ENCODE data around the gene RIGI.

RIGI gene

GRCh38 chr9:32526041-32526706, at the start of gene RIGI:
RIGI (minus strand) TSS chr9:32526196; CDS start chr9:32526166, 30 bp downstream.
- H3K9ac ChIP-seq (ENCODE audit: low read length): peak within 1 kb of the TSS; percentile 84
- H3K27me3 ChIP-seq (ENCODE audit: control insufficient read depth, insufficient read depth, low read length): no peaks in the 10 kb centered on the region
- H3K9me3 ChIP-seq (ENCODE audit: control insufficient read depth, insufficient read depth, low read depth, low read length): peaks cover 10% of the 10 kb centered on the region; the same call in 1 of the 2 replicates
- H3K36me3 ChIP-seq (ENCODE audit: control insufficient read depth, insufficient read depth, low read length): peaks cover 3% of the 10 kb centered on the region; the same call in 1 of the 2 replicates
- H3K4me3 ChIP-seq (ENCODE audit: low read depth, low read length): peak within 1 kb of the TSS; percentile 84
- H3K27ac ChIP-seq (ENCODE audit: low read depth, low read length): no peak within 1 kb of the TSS
- H3K4me1 ChIP-seq (ENCODE audit: control insufficient read depth, insufficient read depth, low read length): peaks cover 7% of the 10 kb centered on the region

- Histone ChIP-seq H3K27ac (ENCODE audit: low read depth, low read length) (no peak overlapping the region), H3K9me3 (ENCODE audit: control insufficient read depth, insufficient read depth, low read depth, low read length) (no peaks in the 10 kb centered on the region), H3K9ac (ENCODE audit: low read length) (no peak overlapping the region), H3K36me3 (ENCODE audit: control insufficient read depth, insufficient read depth, low read length) (peaks cover 5% of the 10 kb centered on the region), H3K27me3 (ENCODE audit: control insufficient read depth, insufficient read depth, low read length) (no peaks in the 10 kb centered on the region), H3K4me1 (ENCODE audit: control insufficient read depth, insufficient read depth, low read length) (peaks cover 11% of the 10 kb centered on the region; the same call in 1 of the 2 replicates), H3K4me3 (ENCODE audit: low read depth, low read length) (no peak overlapping the region)
Measured at GRCh38 chr9:32574858-32575257, 48.9 kb upstream of the RIGI start.

- no peak overlapping the region for H3K27ac ChIP-seq (ENCODE audit: low read depth, low read length)
- peaks cover 11% of the 10 kb centered on the region; the same call in 1 of the 2 replicates for H3K4me1 ChIP-seq (ENCODE audit: control insufficient read depth, insufficient read depth, low read length)
- no peaks in the 10 kb centered on the region for H3K9me3 ChIP-seq (ENCODE audit: control insufficient read depth, insufficient read depth, low read depth, low read length)
- no peak overlapping the region for H3K9ac ChIP-seq (ENCODE audit: low read length)
- peaks cover 5% of the 10 kb centered on the region for H3K36me3 ChIP-seq (ENCODE audit: control insufficient read depth, insufficient read depth, low read length)
- H3K4me3 ChIP-seq (ENCODE audit: low read depth, low read length): peak overlapping the region; percentile 82; the same call in 1 of the 2 replicates
- H3K27me3 ChIP-seq (ENCODE audit: control insufficient read depth, insufficient read depth, low read length): no peaks in the 10 kb centered on the region
Measured at GRCh38 chr9:32573821-32574220, 47.8 kb upstream of the RIGI start.

- peaks cover 5% of the 10 kb centered on the region for H3K36me3 ChIP-seq (ENCODE audit: control insufficient read depth, insufficient read depth, low read length)
- no peaks in the 10 kb centered on the region for H3K9me3 ChIP-seq (ENCODE audit: control insufficient read depth, insufficient read depth, low read depth, low read length)
- no peaks in the 10 kb centered on the region for H3K27me3 ChIP-seq (ENCODE audit: control insufficient read depth, insufficient read depth, low read length)
- peak within 1 kb of the TSS; percentile 41; the same call in 1 of the 2 replicates for H3K27ac ChIP-seq (ENCODE audit: low read depth, low read length)
- H3K4me1 ChIP-seq (ENCODE audit: control insufficient read depth, insufficient read depth, low read length): peaks cover 7% of the 10 kb centered on the region; the same call in 1 of the 2 replicates
- H3K9ac ChIP-seq (ENCODE audit: low read length): peak within 1 kb of the TSS; percentile 72
- H3K4me3 ChIP-seq (ENCODE audit: low read depth, low read length): peak within 1 kb of the TSS; percentile 82
Measured at GRCh38 chr9:32572900-32573523, 47.0 kb upstream of the RIGI start, which contains the start of gene NDUFB6. NDUFB6 (minus strand) TSS chr9:32573159; CDS start chr9:32573060, 99 bp downstream.

- Histone ChIP-seq H3K27ac (ENCODE audit: low read depth, low read length) (no peak overlapping the region; the same call in 1 of the 2 replicates), H3K9me3 (ENCODE audit: control insufficient read depth, insufficient read depth, low read depth, low read length) (no peaks in the 10 kb centered on the region), H3K4me3 (ENCODE audit: low read depth, low read length) (peak overlapping the region; percentile 82), H3K9ac (ENCODE audit: low read length) (peak overlapping the region; percentile 72), H3K36me3 (ENCODE audit: control insufficient read depth, insufficient read depth, low read length) (peaks cover 8% of the 10 kb centered on the region), H3K27me3 (ENCODE audit: control insufficient read depth, insufficient read depth, low read length) (no peaks in the 10 kb centered on the region), H3K4me1 (ENCODE audit: control insufficient read depth, insufficient read depth, low read length) (peaks cover 6% of the 10 kb centered on the region; the same call in 1 of the 2 replicates)
Measured at GRCh38 chr9:32571969-32572899, 46.2 kb upstream of the RIGI start.

- Histone ChIP-seq H3K9me3 (ENCODE audit: control insufficient read depth, insufficient read depth, low read depth, low read length) (no peaks in the 10 kb centered on the region), H3K36me3 (ENCODE audit: control insufficient read depth, insufficient read depth, low read length) (peaks cover 26% of the 10 kb centered on the region), H3K27me3 (ENCODE audit: control insufficient read depth, insufficient read depth, low read length) (no peaks in the 10 kb centered on the region), H3K4me3 (ENCODE audit: low read depth, low read length) (no peak overlapping the region), H3K27ac (ENCODE audit: low read depth, low read length) (no peak overlapping the region), H3K9ac (ENCODE audit: low read length) (no peak overlapping the region), H3K4me1 (ENCODE audit: control insufficient read depth, insufficient read depth, low read length) (peaks cover 6% of the 10 kb centered on the region; the same call in 1 of the 2 replicates)
Measured at GRCh38 chr9:32570262-32570661, 44.3 kb upstream of the RIGI start.

GRCh38 chr9:32566770-32567169, 40.8 kb upstream of the RIGI start:
- Histone ChIP-seq H3K9ac (ENCODE audit: low read length) (no peak overlapping the region), H3K36me3 (ENCODE audit: control insufficient read depth, insufficient read depth, low read length) (peaks cover 32% of the 10 kb centered on the region), H3K4me1 (ENCODE audit: control insufficient read depth, insufficient read depth, low read length) (peaks cover 2% of the 10 kb centered on the region; the same call in 1 of the 2 replicates)

GRCh38 chr9:32565967-32566366, 40.0 kb upstream of the RIGI start:
- peaks cover 32% of the 10 kb centered on the region for H3K36me3 ChIP-seq (ENCODE audit: control insufficient read depth, insufficient read depth, low read length)
- H3K27ac ChIP-seq (ENCODE audit: low read depth, low read length): no peak overlapping the region
- no peak overlapping the region for H3K9ac ChIP-seq (ENCODE audit: low read length)

More at GRCh38 chr9:32566770-32567169, 40.8 kb upstream of the RIGI start:
- no peaks in the 10 kb centered on the region for H3K9me3 ChIP-seq (ENCODE audit: control insufficient read depth, insufficient read depth, low read depth, low read length)
- no peaks in the 10 kb centered on the region for H3K27me3 ChIP-seq (ENCODE audit: control insufficient read depth, insufficient read depth, low read length)
- no peak overlapping the region for H3K4me3 ChIP-seq (ENCODE audit: low read depth, low read length)
- no peak overlapping the region for H3K27ac ChIP-seq (ENCODE audit: low read depth, low read length)

GRCh38 chr9:32558408-32558934, 32.5 kb upstream of the RIGI start:
- H3K4me1 ChIP-seq (ENCODE audit: control insufficient read depth, insufficient read depth, low read length): no peaks in the 10 kb centered on the region
- no peak overlapping the region for H3K27ac ChIP-seq (ENCODE audit: low read depth, low read length)
- no peak overlapping the region for H3K9ac ChIP-seq (ENCODE audit: low read length)
- H3K36me3 ChIP-seq (ENCODE audit: control insufficient read depth, insufficient read depth, low read length): no peaks in the 10 kb centered on the region; the same call in 1 of the 2 replicates
- H3K27me3 ChIP-seq (ENCODE audit: control insufficient read depth, insufficient read depth, low read length): no peaks in the 10 kb centered on the region
- no peaks in the 10 kb centered on the region for H3K9me3 ChIP-seq (ENCODE audit: control insufficient read depth, insufficient read depth, low read depth, low read length)
- no peak overlapping the region for H3K4me3 ChIP-seq (ENCODE audit: low read depth, low read length)

More at GRCh38 chr9:32565967-32566366, 40.0 kb upstream of the RIGI start:
- no peaks in the 10 kb centered on the region for H3K27me3 ChIP-seq (ENCODE audit: control insufficient read depth, insufficient read depth, low read length)
- no peaks in the 10 kb centered on the region for H3K9me3 ChIP-seq (ENCODE audit: control insufficient read depth, insufficient read depth, low read depth, low read length)
- no peaks in the 10 kb centered on the region for H3K4me1 ChIP-seq (ENCODE audit: control insufficient read depth, insufficient read depth, low read length)
- no peak overlapping the region for H3K4me3 ChIP-seq (ENCODE audit: low read depth, low read length)

- Histone ChIP-seq H3K36me3 (ENCODE audit: control insufficient read depth, insufficient read depth, low read length) (no peaks in the 10 kb centered on the region; the same call in 1 of the 2 replicates), H3K9ac (ENCODE audit: low read length) (no peak overlapping the region), H3K27ac (ENCODE audit: low read depth, low read length) (no peak overlapping the region)
Measured at GRCh38 chr9:32554591-32554990, 28.6 kb upstream of the RIGI start.

More at GRCh38 chr9:32554591-32554990, 28.6 kb upstream of the RIGI start:
- Histone ChIP-seq H3K9me3 (ENCODE audit: control insufficient read depth, insufficient read depth, low read depth, low read length) (no peaks in the 10 kb centered on the region), H3K27me3 (ENCODE audit: control insufficient read depth, insufficient read depth, low read length) (no peaks in the 10 kb centered on the region), H3K4me1 (ENCODE audit: control insufficient read depth, insufficient read depth, low read length) (no peaks in the 10 kb centered on the region), H3K4me3 (ENCODE audit: low read depth, low read length) (no peak overlapping the region)

Data from HUES6 (cell line).